Measurements from ENCODE around the gene ADAMTS3. TPM values are rescaled to one million over a fixed set of nuclear protein-coding genes. Genes with fewer than 3 reads are reported as not detected.

The ADAMTS3 gene
- total RNA-seq, 2 donors from 2014 or later = 2.3 to 5.4 TPM

GRCh38 chr4:72405417-72405816 is 163.6 kb downstream of the ADAMTS3 start:
- Histone ChIP-seq H3K27me3 (replicated peaks; ENCODE audit: insufficient read depth) (no peaks in the 10 kb centered on the region), H3K9me3 (no peaks in the 10 kb centered on the region), H3K27ac (no peak overlapping the region), H3K4me3 (no peak overlapping the region), H3K36me3 (no peaks in the 10 kb centered on the region), H3K4me1 (ENCODE audit: control insufficient read depth in 1 of 2, low read depth in 2 of 2) (no peaks in the 10 kb centered on the region)
- no peak for ATAC-seq (ENCODE audit: insufficient number of reproducible peaks, low FRiP score, low read depth)
- TF ChIP-seq CTCF (IDR thresholded peaks at IDR 0.05) = no peak
- no peak for DNase-seq (ENCODE audit: low spot score)

GRCh38 chr4:72397314-72397713 is 171.7 kb downstream of the ADAMTS3 start:
- H3K9me3 ChIP-seq = no peaks in the 10 kb centered on the region
- no peaks in the 10 kb centered on the region for H3K36me3 ChIP-seq
- ATAC-seq (ENCODE audit: insufficient number of reproducible peaks, low FRiP score, low read depth) (no peak), DNase-seq (ENCODE audit: low spot score) (no peak)
- no peak overlapping the region for H3K27ac ChIP-seq
- H3K4me1 ChIP-seq (ENCODE audit: control insufficient read depth in 1 of 2, low read depth in 2 of 2) = no peaks in the 10 kb centered on the region
- no peak for TF ChIP-seq CTCF (IDR thresholded peaks at IDR 0.05)
- no peak overlapping the region for H3K4me3 ChIP-seq
- no peaks in the 10 kb centered on the region for H3K27me3 ChIP-seq (replicated peaks; ENCODE audit: insufficient read depth)

- no peaks in the 10 kb centered on the region for H3K36me3 ChIP-seq
- no peak for DNase-seq (ENCODE audit: low spot score)
- no peak for TF ChIP-seq CTCF (IDR thresholded peaks at IDR 0.05)
Observed at GRCh38 chr4:72394012-72394663, 174.9 kb downstream of the ADAMTS3 start.

GRCh38 chr4:72391281-72391680 is 177.7 kb downstream of the ADAMTS3 start:
- TF ChIP-seq CTCF (IDR thresholded peaks at IDR 0.05) = no peak
- Histone ChIP-seq H3K4me1 (ENCODE audit: control insufficient read depth in 1 of 2, low read depth in 2 of 2) (peaks cover 18 to 41% of the 10 kb centered on the region in 2 donors), H3K27me3 (replicated peaks; ENCODE audit: insufficient read depth) (no peaks in the 10 kb centered on the region), H3K36me3 (no peaks in the 10 kb centered on the region), H3K4me3 (no peak overlapping the region), H3K27ac (peak overlapping the region in 1 of 2 donors; percentile 49), H3K9me3 (no peaks in the 10 kb centered on the region)
- ATAC-seq (ENCODE audit: insufficient number of reproducible peaks, low FRiP score, low read depth) = no peak
- no peak for DNase-seq (ENCODE audit: low spot score)

More at GRCh38 chr4:72394012-72394663, 174.9 kb downstream of the ADAMTS3 start:
- peaks cover 7 to 23% of the 10 kb centered on the region in 2 donors for H3K4me1 ChIP-seq (ENCODE audit: control insufficient read depth in 1 of 2, low read depth in 2 of 2)
- H3K9me3 ChIP-seq = no peaks in the 10 kb centered on the region
- no peak overlapping the region for H3K4me3 ChIP-seq
- no peak overlapping the region for H3K27ac ChIP-seq
- ATAC-seq (ENCODE audit: insufficient number of reproducible peaks, low FRiP score, low read depth) = no peak
- no peaks in the 10 kb centered on the region for H3K27me3 ChIP-seq (replicated peaks; ENCODE audit: insufficient read depth)

- no peaks in the 10 kb centered on the region for H3K36me3 ChIP-seq
- no peak overlapping the region for H3K4me3 ChIP-seq
- DNase-seq (ENCODE audit: low spot score) (no peak), ATAC-seq (ENCODE audit: insufficient number of reproducible peaks, low FRiP score, low read depth) (peak; percentile 40)
- no peaks in the 10 kb centered on the region for H3K27me3 ChIP-seq (replicated peaks; ENCODE audit: insufficient read depth)
- H3K27ac ChIP-seq = peak overlapping the region in 1 of 2 donors; percentile 49
- no peaks in the 10 kb centered on the region for H3K9me3 ChIP-seq
- no peak for TF ChIP-seq CTCF (IDR thresholded peaks at IDR 0.05)
- H3K4me1 ChIP-seq (ENCODE audit: control insufficient read depth in 1 of 2, low read depth in 2 of 2) = peaks cover 18 to 41% of the 10 kb centered on the region in 2 donors
Observed at GRCh38 chr4:72390409-72390808, 178.6 kb downstream of the ADAMTS3 start.

Measured in thoracic aorta (tissue), 2 donors.